Measurements from ENCODE around the gene POR. TPM values are rescaled to one million over a fixed set of nuclear protein-coding genes. Genes with fewer than 3 reads are reported as not detected.

The POR gene
- total and polyA plus RNA-seq, 2 of the 13 experiments (the other 11 are each of a cell fraction or from before 2014, with no cell fraction given): 145 to 266 TPM

DNA sequence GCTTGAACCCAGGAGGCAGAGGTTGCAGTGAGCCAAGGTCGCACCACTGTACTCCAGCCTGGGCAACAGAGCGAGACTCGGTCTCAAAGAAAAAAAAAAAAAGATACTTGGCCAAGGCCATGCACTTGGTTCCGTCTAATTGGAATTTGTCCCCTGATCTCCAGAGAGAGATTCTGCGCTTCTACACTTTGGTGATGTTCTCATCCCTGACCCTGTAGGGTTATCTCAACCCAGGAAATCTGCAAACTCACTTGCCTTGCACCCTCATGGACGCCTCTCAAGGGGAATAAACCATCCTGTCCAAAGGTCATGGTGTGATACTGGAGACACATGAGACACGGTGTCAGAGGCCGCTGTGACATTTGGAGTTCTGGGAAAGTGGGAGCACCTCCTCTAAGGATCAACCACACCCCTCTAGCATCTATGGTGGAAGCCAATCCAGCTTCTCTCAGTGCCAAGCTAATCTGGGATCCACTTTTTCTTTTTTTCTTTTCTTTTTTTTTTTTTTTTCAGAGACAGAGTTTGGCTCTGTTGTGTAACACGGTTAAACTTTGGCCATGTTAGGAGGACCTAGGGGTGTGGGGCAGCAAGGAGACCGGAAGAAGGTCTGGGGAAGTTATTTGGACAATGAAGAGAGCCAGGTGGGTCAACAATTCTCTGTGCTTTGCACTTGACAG is 7.8 kb upstream of the POR start (continued):
- peak; percentile 8; the same call in 1 of the 2 replicates for TF ChIP-seq ZFP36L1 (CRISPR knock-in tag; IDR thresholded peaks at IDR 0.05)
- TF ChIP-seq ZNF879 (CRISPR knock-in tag; IDR thresholded peaks at IDR 0.05): 0 out of 2 replicates have a peak, but pooled peaks have one; percentile 54
- peak; percentile 60; the same call in 1 of the 2 replicates for TF ChIP-seq YEATS2 (CRISPR knock-in tag; IDR thresholded peaks at IDR 0.05; ENCODE audit: borderline replicate concordance)
- TF ChIP-seq MEIS1 (CRISPR knock-in tag; IDR thresholded peaks at IDR 0.05; ENCODE audit: borderline replicate concordance): no peak
- TF ChIP-seq KLF9 (CRISPR knock-in tag; IDR thresholded peaks at IDR 0.05; ENCODE audit: low read depth): no peak
- TF ChIP-seq ZNF24 (IDR thresholded peaks at IDR 0.05): no peak
- TF ChIP-seq HNRNPK (IDR thresholded peaks at IDR 0.05; ENCODE audit: low read depth, low read length, poor library complexity, severe bottlenecking): no peak
- TF ChIP-seq, protein P1, sequence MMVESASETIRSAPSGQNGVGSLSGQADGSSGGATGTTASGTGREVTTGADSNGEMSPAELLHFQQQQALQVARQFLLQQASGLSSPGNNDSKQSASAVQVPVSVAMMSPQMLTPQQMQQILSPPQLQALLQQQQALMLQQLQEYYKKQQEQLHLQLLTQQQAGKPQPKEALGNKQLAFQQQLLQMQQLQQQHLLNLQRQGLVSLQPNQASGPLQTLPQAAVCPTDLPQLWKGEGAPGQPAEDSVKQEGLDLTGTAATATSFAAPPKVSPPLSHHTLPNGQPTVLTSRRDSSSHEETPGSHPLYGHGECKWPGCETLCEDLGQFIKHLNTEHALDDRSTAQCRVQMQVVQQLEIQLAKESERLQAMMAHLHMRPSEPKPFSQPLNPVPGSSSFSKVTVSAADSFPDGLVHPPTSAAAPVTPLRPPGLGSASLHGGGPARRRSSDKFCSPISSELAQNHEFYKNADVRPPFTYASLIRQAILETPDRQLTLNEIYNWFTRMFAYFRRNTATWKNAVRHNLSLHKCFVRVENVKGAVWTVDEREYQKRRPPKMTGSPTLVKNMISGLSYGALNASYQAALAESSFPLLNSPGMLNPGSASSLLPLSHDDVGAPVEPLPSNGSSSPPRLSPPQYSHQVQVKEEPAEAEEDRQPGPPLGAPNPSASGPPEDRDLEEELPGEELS (CRISPR knock-in tag; IDR thresholded peaks at IDR 0.05): peak; percentile 76
- peak; percentile 50 for TF ChIP-seq POLR2G (IDR thresholded peaks at IDR 0.05; ENCODE audit: low read depth, low read length)
- no peak for TF ChIP-seq PAX8 (CRISPR knock-in tag; IDR thresholded peaks at IDR 0.05; ENCODE audit: borderline replicate concordance)
- TF ChIP-seq, protein P2, sequence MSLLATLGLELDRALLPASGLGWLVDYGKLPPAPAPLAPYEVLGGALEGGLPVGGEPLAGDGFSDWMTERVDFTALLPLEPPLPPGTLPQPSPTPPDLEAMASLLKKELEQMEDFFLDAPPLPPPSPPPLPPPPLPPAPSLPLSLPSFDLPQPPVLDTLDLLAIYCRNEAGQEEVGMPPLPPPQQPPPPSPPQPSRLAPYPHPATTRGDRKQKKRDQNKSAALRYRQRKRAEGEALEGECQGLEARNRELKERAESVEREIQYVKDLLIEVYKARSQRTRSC (CRISPR knock-in tag; IDR thresholded peaks at IDR 0.05; ENCODE audit: low read depth): no peak
- no peak for TF ChIP-seq EED (CRISPR knock-in tag; IDR thresholded peaks at IDR 0.05)
- TF ChIP-seq, protein P3, sequence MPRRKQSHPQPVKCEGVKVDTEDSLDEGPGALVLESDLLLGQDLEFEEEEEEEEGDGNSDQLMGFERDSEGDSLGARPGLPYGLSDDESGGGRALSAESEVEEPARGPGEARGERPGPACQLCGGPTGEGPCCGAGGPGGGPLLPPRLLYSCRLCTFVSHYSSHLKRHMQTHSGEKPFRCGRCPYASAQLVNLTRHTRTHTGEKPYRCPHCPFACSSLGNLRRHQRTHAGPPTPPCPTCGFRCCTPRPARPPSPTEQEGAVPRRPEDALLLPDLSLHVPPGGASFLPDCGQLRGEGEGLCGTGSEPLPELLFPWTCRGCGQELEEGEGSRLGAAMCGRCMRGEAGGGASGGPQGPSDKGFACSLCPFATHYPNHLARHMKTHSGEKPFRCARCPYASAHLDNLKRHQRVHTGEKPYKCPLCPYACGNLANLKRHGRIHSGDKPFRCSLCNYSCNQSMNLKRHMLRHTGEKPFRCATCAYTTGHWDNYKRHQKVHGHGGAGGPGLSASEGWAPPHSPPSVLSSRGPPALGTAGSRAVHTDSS (CRISPR knock-in tag; conservative IDR thresholded peaks at IDR 0.05): no peak
- TF ChIP-seq ZNF317 (CRISPR knock-in tag; IDR thresholded peaks at IDR 0.05): 0 out of 2 replicates have a peak, but pooled peaks have one; percentile 33
- peak; percentile 70; the same call in 1 of the 2 replicates for TF ChIP-seq KLF6 (CRISPR knock-in tag; IDR thresholded peaks at IDR 0.05)
- no peak for TF ChIP-seq ZNF282 (IDR thresholded peaks at IDR 0.05; ENCODE audit: partially characterized antibody)
- TF ChIP-seq ZNF841 (CRISPR knock-in tag; IDR thresholded peaks at IDR 0.05; ENCODE audit: borderline replicate concordance): no peak
- TF ChIP-seq, protein P4, sequence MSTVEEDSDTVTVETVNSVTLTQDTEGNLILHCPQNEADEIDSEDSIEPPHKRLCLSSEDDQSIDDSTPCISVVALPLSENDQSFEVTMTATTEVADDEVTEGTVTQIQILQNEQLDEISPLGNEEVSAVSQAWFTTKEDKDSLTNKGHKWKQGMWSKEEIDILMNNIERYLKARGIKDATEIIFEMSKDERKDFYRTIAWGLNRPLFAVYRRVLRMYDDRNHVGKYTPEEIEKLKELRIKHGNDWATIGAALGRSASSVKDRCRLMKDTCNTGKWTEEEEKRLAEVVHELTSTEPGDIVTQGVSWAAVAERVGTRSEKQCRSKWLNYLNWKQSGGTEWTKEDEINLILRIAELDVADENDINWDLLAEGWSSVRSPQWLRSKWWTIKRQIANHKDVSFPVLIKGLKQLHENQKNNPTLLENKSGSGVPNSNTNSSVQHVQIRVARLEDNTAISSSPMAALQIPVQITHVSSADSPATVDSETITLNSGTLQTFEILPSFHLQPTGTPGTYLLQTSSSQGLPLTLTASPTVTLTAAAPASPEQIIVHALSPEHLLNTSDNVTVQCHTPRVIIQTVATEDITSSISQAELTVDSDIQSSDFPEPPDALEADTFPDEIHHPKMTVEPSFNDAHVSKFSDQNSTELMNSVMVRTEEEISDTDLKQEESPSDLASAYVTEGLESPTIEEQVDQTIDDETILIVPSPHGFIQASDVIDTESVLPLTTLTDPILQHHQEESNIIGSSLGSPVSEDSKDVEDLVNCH (CRISPR knock-in tag; IDR thresholded peaks at IDR 0.05): no peak
- TF ChIP-seq ZFP41 (CRISPR knock-in tag; IDR thresholded peaks at IDR 0.05; ENCODE audit: borderline replicate concordance): no peak
- TF ChIP-seq ZBTB3 (CRISPR knock-in tag; IDR thresholded peaks at IDR 0.05; ENCODE audit: borderline replicate concordance, low read depth): no peak
- no peak for TF ChIP-seq SMYD3 (CRISPR knock-in tag; IDR thresholded peaks at IDR 0.05)
- TF ChIP-seq, protein P5, sequence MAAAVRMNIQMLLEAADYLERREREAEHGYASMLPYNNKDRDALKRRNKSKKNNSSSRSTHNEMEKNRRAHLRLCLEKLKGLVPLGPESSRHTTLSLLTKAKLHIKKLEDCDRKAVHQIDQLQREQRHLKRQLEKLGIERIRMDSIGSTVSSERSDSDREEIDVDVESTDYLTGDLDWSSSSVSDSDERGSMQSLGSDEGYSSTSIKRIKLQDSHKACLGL (CRISPR knock-in tag; IDR thresholded peaks at IDR 0.05): no peak
